HG02970 (cell line): Measurements from ENCODE around the gene MEGF8.

Source experiments
- ATAC-seq: cut with Tn5 transposase; IDR thresholded peaks from one replicate; pipeline ENCODE4 v1.9.1; 2021; ENCODE audit warnings: mild to moderate bottlenecking, moderate library complexity, moderate number of reproducible peaks; ENCODE audit not compliant: unreplicated experiment, low FRiP score

The MEGF8 gene

DNA sequence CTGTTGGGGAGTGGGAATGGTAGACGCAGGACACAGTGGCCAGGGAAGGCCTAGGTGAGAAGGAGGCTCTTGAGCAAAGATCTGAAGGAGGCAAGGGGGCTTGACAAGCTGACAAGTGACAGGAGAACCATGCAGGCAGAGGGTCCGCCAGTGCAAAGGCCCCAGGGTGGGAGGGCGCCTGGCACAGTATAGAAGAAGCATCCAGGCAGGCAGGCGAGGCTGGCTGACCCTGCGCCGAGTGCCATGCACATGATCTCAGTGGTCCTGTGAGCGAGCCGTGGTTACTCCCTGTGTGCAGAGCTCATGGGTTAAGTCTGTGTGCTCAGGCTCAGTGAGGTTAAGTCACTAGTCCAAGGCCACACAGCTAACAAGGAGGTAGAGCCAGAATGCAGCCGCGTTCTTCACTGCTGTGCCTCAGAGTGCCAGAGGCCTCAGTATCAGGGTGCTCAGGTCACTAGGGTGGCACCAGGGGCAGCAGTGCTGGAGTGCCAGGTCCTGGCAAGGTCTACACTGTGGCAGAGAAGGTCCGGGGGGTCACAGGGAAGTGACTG lies 49.5 kb downstream of the MEGF8 start:
- no peak for ATAC-seq

- no peak for ATAC-seq
Measured at GRCh38 chr19:42375415-42376176, 50.2 kb downstream of the MEGF8 start.

GRCh38 chr19:42376177-42376555 lies 50.7 kb downstream of the MEGF8 start:
- ATAC-seq: no peak

- ATAC-seq: no peak
Measured at GRCh38 chr19:42378225-42379215, 53.1 kb downstream of the MEGF8 start.

GRCh38 chr19:42380155-42380554 lies 54.7 kb downstream of the MEGF8 start:
- no peak for ATAC-seq

- no peak for ATAC-seq
Measured at GRCh38 chr19:42386974-42387707, 61.7 kb downstream of the MEGF8 start.

DNA sequence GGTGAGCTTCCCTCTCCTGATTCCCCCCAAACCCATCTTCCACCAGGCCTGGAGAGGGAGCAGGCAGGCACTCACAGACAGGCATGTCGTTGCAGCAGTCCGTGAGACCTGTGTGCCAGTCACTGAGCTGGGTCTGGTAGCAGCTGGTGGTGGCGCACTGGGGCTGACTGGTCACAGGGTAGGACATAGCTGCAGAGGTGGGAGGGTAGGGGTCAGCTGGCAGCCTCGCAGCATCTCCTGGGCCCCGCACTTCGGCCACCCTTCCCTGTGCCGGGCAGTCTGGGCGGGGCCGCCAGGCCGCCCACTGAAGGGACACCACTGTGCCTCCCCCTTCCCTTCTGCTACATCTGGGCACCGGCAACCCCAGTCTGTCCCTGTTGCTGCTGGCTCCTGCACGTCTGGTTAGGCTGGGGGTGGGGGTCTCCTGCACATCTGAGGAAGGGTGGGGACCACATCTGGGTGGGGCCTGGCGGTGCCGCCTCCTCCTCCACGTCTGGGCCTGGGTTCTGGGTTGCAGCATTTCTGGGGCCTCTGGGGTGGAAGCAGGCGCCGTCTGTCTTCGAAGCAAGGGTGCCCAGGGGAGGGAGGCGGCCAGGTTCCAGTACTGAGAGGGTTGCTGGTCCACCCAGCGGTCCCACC lies 63.5 kb downstream of the MEGF8 start:
- ATAC-seq: no peak

- ATAC-seq: no peak
Measured at GRCh38 chr19:42389899-42390298, 64.5 kb downstream of the MEGF8 start, which contains the start of gene CNFN. Gene CNFN, minus strand, starts transcription at chr19:42390297. Its CDS starts 1,260 bp downstream, at chr19:42389037.

- no peak for ATAC-seq
Measured at GRCh38 chr19:42392165-42392564, 66.7 kb downstream of the MEGF8 start.

DNA sequence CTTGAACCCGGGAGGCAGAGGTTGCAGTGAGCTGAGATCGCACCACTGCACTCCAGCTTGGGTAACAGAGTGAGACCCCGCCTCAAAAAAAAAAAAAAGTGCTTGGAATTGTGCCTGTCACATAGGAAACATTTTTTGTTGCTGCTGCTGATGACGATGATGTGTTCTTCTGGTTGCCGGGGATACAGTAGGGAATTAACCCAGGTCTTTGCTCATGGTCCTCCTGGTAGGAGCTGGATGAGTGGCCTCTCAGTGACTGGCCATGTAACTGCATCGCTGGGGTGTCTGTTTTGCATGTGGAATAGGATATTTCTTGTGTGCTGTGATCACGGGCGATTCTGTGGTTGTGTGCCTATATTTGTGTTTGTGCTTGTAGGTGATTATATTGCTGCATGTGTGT lies 69.3 kb downstream of the MEGF8 start:
- ATAC-seq: no peak

DNA sequence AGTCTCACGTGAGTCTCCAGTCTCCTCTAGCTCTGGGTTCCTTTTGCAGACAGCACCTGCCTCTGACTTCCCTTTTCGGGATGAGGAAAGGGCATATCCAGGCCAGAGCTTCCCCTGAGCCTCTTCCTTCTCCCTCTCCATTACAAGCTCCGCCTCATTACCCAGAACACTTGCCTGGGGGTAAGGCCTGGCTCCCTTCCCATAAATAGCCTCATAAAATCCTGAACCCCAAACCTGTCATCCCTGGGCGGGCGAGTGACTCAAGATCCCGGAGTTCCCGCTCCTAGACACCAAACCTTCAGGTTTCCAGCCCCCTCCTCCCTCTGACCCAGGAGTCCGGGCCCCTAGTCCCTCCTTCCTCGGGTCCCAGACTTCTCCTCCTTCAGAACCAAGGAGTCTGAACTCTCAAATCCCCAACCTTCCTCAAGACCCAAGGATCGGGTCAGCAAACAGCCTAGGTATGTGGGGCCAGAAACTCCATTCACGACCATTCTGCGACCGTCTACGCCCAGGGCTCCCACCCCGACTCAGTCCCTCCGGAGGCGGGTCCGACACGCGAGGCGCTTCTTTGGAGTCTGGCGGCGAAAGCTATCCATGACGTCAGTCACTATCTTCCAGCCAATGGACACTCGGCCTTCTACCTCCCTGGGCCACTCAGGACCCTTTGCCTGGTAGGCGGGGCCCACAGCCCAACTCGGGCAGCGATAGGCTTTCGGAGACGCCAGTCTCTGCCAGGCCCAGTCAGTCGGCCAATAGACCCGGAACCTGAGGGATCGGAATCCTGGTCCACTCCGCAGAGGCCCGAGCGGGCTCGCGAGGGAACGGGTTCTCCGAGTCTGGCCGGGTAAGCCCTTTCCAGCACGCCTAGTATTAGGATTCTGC lies 71.2 kb downstream of the MEGF8 start:
- peak; percentile 95 for ATAC-seq

- no peak for ATAC-seq
Measured at GRCh38 chr19:42397263-42398166, 72.1 kb downstream of the MEGF8 start.

DNA sequence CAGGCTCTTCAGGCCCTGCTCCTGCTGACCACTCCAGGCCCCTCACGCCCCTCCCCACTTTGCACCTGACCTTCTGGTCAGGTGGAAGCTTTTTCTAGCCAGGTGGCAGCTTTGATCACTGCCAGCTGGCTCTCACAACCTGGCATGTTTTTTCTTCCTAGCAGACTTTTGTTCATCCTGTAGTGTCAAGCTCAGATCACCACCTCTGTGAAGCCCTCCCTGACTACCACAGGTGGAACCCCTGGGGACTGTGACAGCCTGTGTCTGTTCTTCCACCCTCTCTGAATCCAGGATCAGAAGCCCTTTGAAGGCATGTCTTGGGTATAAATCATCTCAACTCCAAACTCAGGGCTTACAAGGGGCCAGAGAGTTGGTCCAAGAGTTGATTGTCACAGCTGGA lies 75.0 kb downstream of the MEGF8 start:
- no peak for ATAC-seq

DNA sequence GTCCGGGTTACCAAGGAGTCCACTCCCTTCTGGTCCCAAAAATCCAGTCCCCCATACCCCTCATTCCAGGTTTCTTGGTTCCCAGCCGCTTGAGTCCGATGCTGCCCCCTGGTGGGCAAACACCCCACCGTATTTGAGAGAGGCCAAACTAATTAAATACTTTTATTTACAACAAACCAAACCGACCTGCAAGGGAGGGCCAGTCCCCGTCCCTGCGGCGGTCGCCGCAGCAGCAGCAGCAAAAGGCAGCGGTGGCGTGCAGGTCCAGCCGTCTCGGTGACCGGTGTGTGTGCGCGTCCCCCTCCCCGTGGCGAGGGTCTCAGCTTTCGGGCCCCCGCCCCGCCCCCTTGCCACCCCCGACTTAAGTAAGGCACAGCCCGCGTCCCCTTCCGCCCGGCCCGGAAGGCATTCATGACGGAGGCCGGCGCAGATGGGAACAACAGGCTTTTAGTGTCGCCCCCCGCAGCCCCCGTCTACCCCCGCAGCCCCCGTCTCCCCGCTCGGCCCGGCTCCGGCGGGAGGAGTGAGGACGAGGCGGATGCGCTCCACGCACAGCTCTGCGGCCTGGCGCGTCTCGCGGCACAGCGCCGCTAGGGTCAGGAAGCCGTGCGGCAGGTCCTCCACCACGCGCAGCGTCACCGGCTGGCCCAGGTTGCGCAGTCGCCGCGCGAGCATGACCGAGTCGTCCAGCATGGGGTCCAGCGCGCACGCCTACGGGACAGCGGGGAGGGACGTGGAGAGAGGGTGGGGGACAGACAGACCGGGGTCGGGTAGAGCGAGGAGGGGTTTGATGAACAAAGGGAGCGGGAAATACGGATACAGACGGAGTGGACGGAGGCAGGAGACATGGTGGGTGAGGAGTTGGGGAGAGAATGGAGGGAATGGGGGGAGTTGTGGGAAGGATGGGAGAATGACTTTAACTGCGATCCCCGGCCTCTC lies 76.2 kb downstream of the MEGF8 start:
- no peak for ATAC-seq

DNA sequence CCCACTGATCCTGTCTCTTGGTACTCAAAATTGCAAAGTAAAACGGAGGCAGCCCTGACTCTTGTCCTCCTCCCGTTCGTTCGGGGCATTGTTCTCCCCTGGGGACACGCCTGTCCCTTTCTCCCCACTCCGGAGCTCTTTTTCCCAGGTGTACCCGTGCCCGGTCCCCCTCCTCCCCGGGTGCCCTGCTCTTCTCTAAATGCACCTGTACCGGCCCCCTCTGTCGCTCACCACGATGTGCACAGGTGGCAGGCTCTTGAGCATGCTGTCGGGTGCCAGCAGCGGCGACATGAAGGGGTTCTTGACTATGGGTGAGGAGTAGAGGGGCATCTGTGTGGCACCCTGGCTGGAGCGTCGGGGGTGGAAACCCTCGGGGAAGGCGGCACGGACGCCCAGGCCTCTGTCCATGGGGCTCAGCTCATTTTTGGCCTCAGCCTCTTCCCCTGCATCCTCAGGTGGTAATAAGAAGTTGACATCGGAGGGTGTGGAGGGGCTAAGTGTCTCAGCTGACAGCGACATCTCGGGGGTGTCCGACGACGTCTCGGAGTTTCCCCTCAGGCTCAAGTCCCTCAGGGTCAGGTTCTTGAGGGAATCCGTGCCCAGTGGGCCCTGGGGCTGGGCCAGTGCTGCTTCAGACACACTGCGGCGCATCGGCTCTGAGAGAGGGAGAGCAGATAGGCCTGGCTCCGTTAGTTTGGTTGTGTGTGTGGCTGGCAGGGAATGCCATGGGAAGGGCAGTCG lies 77.1 kb downstream of the MEGF8 start:
- no peak for ATAC-seq

DNA sequence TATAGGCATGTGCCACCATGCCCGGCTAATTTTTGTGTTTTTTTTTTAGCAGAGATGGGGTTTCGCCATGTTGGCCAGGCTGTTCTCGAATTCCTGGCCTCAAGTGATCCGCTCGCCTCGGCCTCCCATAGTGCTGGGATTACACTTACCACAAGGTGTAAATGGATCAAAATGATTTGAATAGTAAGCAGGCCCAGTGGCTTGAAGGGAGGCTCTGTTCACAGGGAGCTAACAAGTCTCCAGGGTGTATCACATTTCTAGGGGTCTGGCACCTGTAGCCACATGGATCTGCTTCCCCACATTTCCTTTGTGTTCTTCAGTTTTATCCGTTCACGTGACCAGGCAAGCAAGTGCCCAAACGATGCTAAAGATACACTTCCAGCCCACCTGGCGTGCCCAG lies 78.2 kb downstream of the MEGF8 start:
- ATAC-seq: no peak
